ENCODE results near the gene PDE4D. TPM values are rescaled to one million over a fixed set of nuclear protein-coding genes. Genes with fewer than 3 reads are reported as not detected.
A peak's percentile ranks its signal among the peaks of the same experiment; 100 is the strongest.

PDE4D gene
- total RNA-seq, 1 donor from 2014 or later = 14.2 TPM

DNA sequence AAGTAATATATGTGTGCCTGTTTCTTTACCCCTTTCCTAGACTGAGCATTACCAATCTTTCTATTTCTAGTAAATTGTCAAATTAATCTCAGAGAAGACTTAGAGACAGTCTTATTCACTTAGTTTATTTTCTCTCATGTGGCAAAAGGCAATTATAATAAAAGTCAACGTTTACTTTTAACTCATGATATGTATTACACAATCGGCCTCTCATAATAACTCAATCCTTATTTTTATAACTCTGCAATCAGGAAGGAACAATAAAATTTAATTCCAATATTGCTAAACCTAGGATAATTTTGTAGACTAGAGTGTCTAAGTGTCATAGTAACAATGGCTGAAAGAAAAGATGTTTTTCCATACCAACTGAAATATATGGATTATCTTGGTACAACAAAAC is 214.6 kb downstream of the PDE4D start:
- TF ChIP-seq, protein P1, sequence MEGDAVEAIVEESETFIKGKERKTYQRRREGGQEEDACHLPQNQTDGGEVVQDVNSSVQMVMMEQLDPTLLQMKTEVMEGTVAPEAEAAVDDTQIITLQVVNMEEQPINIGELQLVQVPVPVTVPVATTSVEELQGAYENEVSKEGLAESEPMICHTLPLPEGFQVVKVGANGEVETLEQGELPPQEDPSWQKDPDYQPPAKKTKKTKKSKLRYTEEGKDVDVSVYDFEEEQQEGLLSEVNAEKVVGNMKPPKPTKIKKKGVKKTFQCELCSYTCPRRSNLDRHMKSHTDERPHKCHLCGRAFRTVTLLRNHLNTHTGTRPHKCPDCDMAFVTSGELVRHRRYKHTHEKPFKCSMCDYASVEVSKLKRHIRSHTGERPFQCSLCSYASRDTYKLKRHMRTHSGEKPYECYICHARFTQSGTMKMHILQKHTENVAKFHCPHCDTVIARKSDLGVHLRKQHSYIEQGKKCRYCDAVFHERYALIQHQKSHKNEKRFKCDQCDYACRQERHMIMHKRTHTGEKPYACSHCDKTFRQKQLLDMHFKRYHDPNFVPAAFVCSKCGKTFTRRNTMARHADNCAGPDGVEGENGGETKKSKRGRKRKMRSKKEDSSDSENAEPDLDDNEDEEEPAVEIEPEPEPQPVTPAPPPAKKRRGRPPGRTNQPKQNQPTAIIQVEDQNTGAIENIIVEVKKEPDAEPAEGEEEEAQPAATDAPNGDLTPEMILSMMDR (IDR thresholded peaks at IDR 0.05; ENCODE audit: insufficient read depth, low read depth, low read length) = no peak
- no peak for TF ChIP-seq EZH2 (IDR thresholded peaks at IDR 0.05; ENCODE audit: insufficient read depth, low read length)
- Histone ChIP-seq H3K4me2 (ENCODE audit: low read length) (no peak overlapping the region), H3K4me1 (ENCODE audit: insufficient read depth, low read length) (no peaks in the 10 kb centered on the region), H3K4me3 (ENCODE audit: insufficient read depth, low read depth, low read length) (no peak overlapping the region), H4K20me1 (ENCODE audit: insufficient read depth, low read length) (no peaks in the 10 kb centered on the region), H3K27ac (ENCODE audit: low read depth, low read length) (no peak overlapping the region), H3K9ac (ENCODE audit: low read length) (no peak overlapping the region), H2AFZ (ENCODE audit: low read depth, low read length) (no peak overlapping the region), H3K36me3 (ENCODE audit: insufficient read depth, low read length) (no peaks in the 10 kb centered on the region), H3K79me2 (ENCODE audit: insufficient read depth, low read length) (no peaks in the 10 kb centered on the region), H3K9me3 (ENCODE audit: insufficient read depth, low read depth, low read length) (no peaks in the 10 kb centered on the region), H3K27me3 (ENCODE audit: insufficient read depth, low read length) (no peaks in the 10 kb centered on the region)
- no peak for DNase-seq (ENCODE audit: low read depth)
- Mint-ChIP-seq H3K9me3 (ENCODE audit: unreplicated experiment) (no peaks in the 10 kb centered on the region), H3K27me3 (ENCODE audit: low read depth, unreplicated experiment) (no peaks in the 10 kb centered on the region), H3K36me3 (ENCODE audit: low read depth, unreplicated experiment) (no peaks in the 10 kb centered on the region), H3K4me1 (ENCODE audit: low read depth, unreplicated experiment) (no peaks in the 10 kb centered on the region), H3K4me3 (ENCODE audit: unreplicated experiment) (no peak overlapping the region), H3K27ac (ENCODE audit: unreplicated experiment) (no peak overlapping the region)
- no peak for FAIRE-seq

DNA sequence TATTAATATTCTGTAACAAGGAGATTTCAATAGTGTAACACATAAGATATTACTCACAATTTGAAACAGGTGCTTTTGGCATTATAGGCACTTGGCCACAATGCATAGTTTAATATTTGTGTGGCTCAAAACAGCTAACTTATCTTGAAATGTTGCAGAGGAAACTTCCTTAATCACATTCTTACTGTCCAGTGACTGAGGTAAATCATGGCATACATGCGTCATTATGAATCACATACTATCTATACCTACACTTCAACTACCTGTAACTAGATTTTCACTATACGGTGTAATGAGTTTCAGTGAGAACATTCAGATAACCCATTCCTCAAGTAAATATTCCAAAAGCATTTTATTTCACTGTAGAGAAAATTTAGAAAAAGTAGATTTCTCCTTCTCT is 218.8 kb downstream of the PDE4D start:
- no peaks in the 10 kb centered on the region for H4K20me1 ChIP-seq (ENCODE audit: insufficient read depth, low read length)
- H2AFZ ChIP-seq (ENCODE audit: low read depth, low read length) = no peak overlapping the region
- H3K27me3 ChIP-seq (ENCODE audit: insufficient read depth, low read length) = no peaks in the 10 kb centered on the region
- no peak overlapping the region for H3K4me3 ChIP-seq (ENCODE audit: insufficient read depth, low read depth, low read length)
- H3K9me3 Mint-ChIP-seq (ENCODE audit: unreplicated experiment) = no peaks in the 10 kb centered on the region
- H3K79me2 ChIP-seq (ENCODE audit: insufficient read depth, low read length) = no peaks in the 10 kb centered on the region
- no peaks in the 10 kb centered on the region for H3K9me3 ChIP-seq (ENCODE audit: insufficient read depth, low read depth, low read length)
- no peak overlapping the region for H3K27ac Mint-ChIP-seq (ENCODE audit: unreplicated experiment)
- H3K27me3 Mint-ChIP-seq (ENCODE audit: low read depth, unreplicated experiment) = no peaks in the 10 kb centered on the region
- no peak overlapping the region for H3K27ac ChIP-seq (ENCODE audit: low read depth, low read length)
- H3K4me1 Mint-ChIP-seq (ENCODE audit: low read depth, unreplicated experiment) = no peaks in the 10 kb centered on the region
- H3K4me3 Mint-ChIP-seq (ENCODE audit: unreplicated experiment) = no peak overlapping the region
- no peak overlapping the region for H3K4me2 ChIP-seq (ENCODE audit: low read length)
- no peak for FAIRE-seq
- TF ChIP-seq, protein P1 (IDR thresholded peaks at IDR 0.05; ENCODE audit: insufficient read depth, low read depth, low read length) = no peak
- no peak for TF ChIP-seq EZH2 (IDR thresholded peaks at IDR 0.05; ENCODE audit: insufficient read depth, low read length)
- no peaks in the 10 kb centered on the region for H3K36me3 Mint-ChIP-seq (ENCODE audit: low read depth, unreplicated experiment)
- no peaks in the 10 kb centered on the region for H3K4me1 ChIP-seq (ENCODE audit: insufficient read depth, low read length)
- H3K36me3 ChIP-seq (ENCODE audit: insufficient read depth, low read length) = no peaks in the 10 kb centered on the region
- H3K9ac ChIP-seq (ENCODE audit: low read length) = no peak overlapping the region
- no peak for DNase-seq (ENCODE audit: low read depth)

DNA sequence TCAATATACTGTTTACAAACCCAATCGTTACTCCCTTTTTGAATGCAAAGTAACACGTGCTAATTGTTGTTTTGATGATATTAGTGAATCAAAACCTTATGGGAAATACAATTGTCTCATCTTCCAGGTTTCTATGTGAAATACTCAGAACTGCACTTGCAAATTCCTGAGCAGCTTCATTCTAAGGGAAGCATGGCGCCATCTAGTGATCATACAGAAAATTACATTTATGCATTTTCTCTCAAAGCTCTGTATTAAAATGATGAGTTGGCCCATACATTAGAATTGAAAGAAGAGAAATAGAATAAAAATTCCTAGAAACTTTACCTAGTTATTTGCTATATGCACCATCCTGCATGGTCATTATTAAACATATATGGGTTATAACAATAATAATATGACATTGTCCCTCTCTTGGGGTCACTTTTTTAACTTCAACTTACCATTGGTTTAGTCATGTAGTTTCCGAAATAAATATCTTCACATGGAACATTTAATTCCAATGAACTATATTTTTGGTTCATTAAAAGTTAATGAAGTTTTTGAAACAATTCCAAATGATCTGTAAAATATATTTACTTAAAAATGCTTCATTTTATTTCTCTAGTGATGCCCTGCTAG is 220.0 kb downstream of the PDE4D start:
- H3K36me3 Mint-ChIP-seq (ENCODE audit: low read depth, unreplicated experiment) = no peaks in the 10 kb centered on the region
- Histone ChIP-seq H3K36me3 (ENCODE audit: insufficient read depth, low read length) (no peaks in the 10 kb centered on the region), H4K20me1 (ENCODE audit: insufficient read depth, low read length) (no peaks in the 10 kb centered on the region), H3K79me2 (ENCODE audit: insufficient read depth, low read length) (no peaks in the 10 kb centered on the region), H3K4me2 (ENCODE audit: low read length) (no peak overlapping the region), H3K9ac (ENCODE audit: low read length) (no peak overlapping the region), H2AFZ (ENCODE audit: low read depth, low read length) (no peak overlapping the region), H3K27me3 (ENCODE audit: insufficient read depth, low read length) (no peaks in the 10 kb centered on the region), H3K9me3 (ENCODE audit: insufficient read depth, low read depth, low read length) (no peaks in the 10 kb centered on the region), H3K4me3 (ENCODE audit: insufficient read depth, low read depth, low read length) (no peak overlapping the region), H3K27ac (ENCODE audit: low read depth, low read length) (no peak overlapping the region), H3K4me1 (ENCODE audit: insufficient read depth, low read length) (no peaks in the 10 kb centered on the region)
- H3K4me3 Mint-ChIP-seq (ENCODE audit: unreplicated experiment) = no peak overlapping the region
- no peak for TF ChIP-seq EZH2 (IDR thresholded peaks at IDR 0.05; ENCODE audit: insufficient read depth, low read length)
- TF ChIP-seq, protein P1 (IDR thresholded peaks at IDR 0.05; ENCODE audit: insufficient read depth, low read depth, low read length) = peak; percentile 76
- DNase-seq (ENCODE audit: low read depth) = no peak
- no peak overlapping the region for H3K27ac Mint-ChIP-seq (ENCODE audit: unreplicated experiment)
- H3K27me3 Mint-ChIP-seq (ENCODE audit: low read depth, unreplicated experiment) = no peaks in the 10 kb centered on the region
- H3K4me1 Mint-ChIP-seq (ENCODE audit: low read depth, unreplicated experiment) = no peaks in the 10 kb centered on the region
- no peaks in the 10 kb centered on the region for H3K9me3 Mint-ChIP-seq (ENCODE audit: unreplicated experiment)
- peak; percentile 5 for FAIRE-seq

Measured in astrocyte (in vitro differentiated cells and primary cell).